Effector memory CD4-positive, alpha-beta T cell (primary cell): ENCODE data around the gene IRF2.
"Not testable (repeated sequence)": the region's sequence is repeated elsewhere in the genome, so short reads cannot be mapped to it uniquely, and the experiment has no call there.

ENCODE experiments used
- DNase-seq, 3 donors: peaks; one replicate each; pipeline ENCODE4 v3.0.0-alpha.2; 2020
- H3K27ac ChIP-seq: 2 replicates; pipeline ENCODE4 v1.7.0; 2013; ENCODE audit warnings: mild to moderate bottlenecking, low read length, moderate library complexity; ENCODE audit not compliant: insufficient read depth, poor library complexity, severe bottlenecking
- H3K27me3 ChIP-seq: replicated peaks from 2 replicates; pipeline ENCODE4 v1.7.0; 2013; ENCODE audit warnings: mild to moderate bottlenecking, low read length; ENCODE audit not compliant: insufficient read depth, control insufficient read depth, poor library complexity, severe bottlenecking
- H3K36me3 ChIP-seq: 2 replicates; pipeline ENCODE4 v1.7.0; 2013; ENCODE audit warnings: mild to moderate bottlenecking, low read length, moderate library complexity; ENCODE audit not compliant: control insufficient read depth, insufficient read depth
- H3K4me1 ChIP-seq: 2 replicates; pipeline ENCODE4 v1.7.0; 2013; ENCODE audit warnings: low read length, mild to moderate bottlenecking; ENCODE audit not compliant: control insufficient read depth, insufficient read depth, poor library complexity, severe bottlenecking
- H3K4me3 ChIP-seq: 2 replicates; pipeline ENCODE4 v1.7.0; 2013; ENCODE audit warnings: low read length, low read depth, mild to moderate bottlenecking; ENCODE audit not compliant: insufficient read depth, poor library complexity, severe bottlenecking
- H3K9me3 ChIP-seq: 2 replicates; pipeline ENCODE4 v1.7.0; 2013; ENCODE audit warnings: mild to moderate bottlenecking, low read length, moderate library complexity; ENCODE audit not compliant: control insufficient read depth

The IRF2 gene

GRCh38 chr4:184350964-184351363, 123.4 kb downstream of the IRF2 start:
- Histone ChIP-seq H3K4me1 (peaks cover 5% of the 10 kb centered on the region), H3K27ac (no peak overlapping the region), H3K36me3 (no peaks in the 10 kb centered on the region), H3K27me3 (no peaks in the 10 kb centered on the region), H3K4me3 (no peak overlapping the region), H3K9me3 (no peaks in the 10 kb centered on the region)
- no peak for DNase-seq

GRCh38 chr4:184350213-184350817, 124.0 kb downstream of the IRF2 start:
- Histone ChIP-seq H3K27me3 (no peaks in the 10 kb centered on the region), H3K36me3 (no peaks in the 10 kb centered on the region), H3K4me3 (no peak overlapping the region), H3K27ac (no peak overlapping the region), H3K4me1 (peaks cover 5% of the 10 kb centered on the region), H3K9me3 (no peaks in the 10 kb centered on the region)
- DNase-seq, result no peak

- H3K4me1 ChIP-seq, result no peaks in the 10 kb centered on the region
- H3K27me3 ChIP-seq, result no peaks in the 10 kb centered on the region
- no peak for DNase-seq
- H3K4me3 ChIP-seq, result no peak overlapping the region
- no peaks in the 10 kb centered on the region for H3K36me3 ChIP-seq
- H3K27ac ChIP-seq, result no peak overlapping the region
- no peaks in the 10 kb centered on the region for H3K9me3 ChIP-seq
Observed at GRCh38 chr4:184349283-184350039, 124.9 kb downstream of the IRF2 start.

GRCh38 chr4:184348311-184349233, 125.8 kb downstream of the IRF2 start:
- Histone ChIP-seq H3K4me3 (no peak overlapping the region), H3K27me3 (no peaks in the 10 kb centered on the region), H3K27ac (no peak overlapping the region), H3K36me3 (no peaks in the 10 kb centered on the region), H3K4me1 (no peaks in the 10 kb centered on the region), H3K9me3 (no peaks in the 10 kb centered on the region)
- no peak for DNase-seq

- H3K27ac ChIP-seq, result no peak overlapping the region
- no peaks in the 10 kb centered on the region for H3K9me3 ChIP-seq
- no peaks in the 10 kb centered on the region for H3K4me1 ChIP-seq
- H3K27me3 ChIP-seq, result no peaks in the 10 kb centered on the region
- H3K4me3 ChIP-seq, result no peak overlapping the region
- no peak for DNase-seq
- H3K36me3 ChIP-seq, result no peaks in the 10 kb centered on the region
Observed at GRCh38 chr4:184347251-184348239, 126.8 kb downstream of the IRF2 start.

GRCh38 chr4:184346682-184347081, 127.7 kb downstream of the IRF2 start:
- Histone ChIP-seq H3K9me3 (no peaks in the 10 kb centered on the region), H3K36me3 (no peaks in the 10 kb centered on the region), H3K27me3 (no peaks in the 10 kb centered on the region), H3K4me1 (no peaks in the 10 kb centered on the region), H3K4me3 (no peak overlapping the region), H3K27ac (no peak overlapping the region)
- DNase-seq, result no peak

GRCh38 chr4:184346273-184346672, 128.1 kb downstream of the IRF2 start:
- DNase-seq, H3K27me3 ChIP-seq, H3K9me3 ChIP-seq, H3K4me3 ChIP-seq, H3K36me3 ChIP-seq, H3K27ac ChIP-seq, H3K4me1 ChIP-seq: not testable (repeated sequence)

GRCh38 chr4:184345573-184345922, 128.8 kb downstream of the IRF2 start:
- Histone ChIP-seq H3K36me3 (no peaks in the 10 kb centered on the region), H3K4me1 (no peaks in the 10 kb centered on the region), H3K27me3 (no peaks in the 10 kb centered on the region), H3K4me3 (no peak overlapping the region), H3K27ac (no peak overlapping the region), H3K9me3 (no peaks in the 10 kb centered on the region)
- no peak for DNase-seq

GRCh38 chr4:184344899-184345572, 129.3 kb downstream of the IRF2 start:
- DNase-seq, result no peak
- Histone ChIP-seq H3K36me3 (no peaks in the 10 kb centered on the region), H3K27me3 (no peaks in the 10 kb centered on the region), H3K4me3 (no peak overlapping the region), H3K4me1 (no peaks in the 10 kb centered on the region), H3K27ac (no peak overlapping the region), H3K9me3 (no peaks in the 10 kb centered on the region)
